Measurements from ENCODE around the gene CAMSAP1. TPM values are rescaled to one million over a fixed set of nuclear protein-coding genes. Genes with fewer than 3 reads are reported as not detected.
A peak's percentile ranks its signal among the peaks of the same experiment; 100 is the strongest.
"Not testable (repeated sequence)": the region's sequence is repeated elsewhere in the genome, so short reads cannot be mapped to it uniquely, and the experiment has no call there.

CAMSAP1 gene
- total RNA-seq, 1 experiment from 2014 or later = 52.7 TPM

DNA sequence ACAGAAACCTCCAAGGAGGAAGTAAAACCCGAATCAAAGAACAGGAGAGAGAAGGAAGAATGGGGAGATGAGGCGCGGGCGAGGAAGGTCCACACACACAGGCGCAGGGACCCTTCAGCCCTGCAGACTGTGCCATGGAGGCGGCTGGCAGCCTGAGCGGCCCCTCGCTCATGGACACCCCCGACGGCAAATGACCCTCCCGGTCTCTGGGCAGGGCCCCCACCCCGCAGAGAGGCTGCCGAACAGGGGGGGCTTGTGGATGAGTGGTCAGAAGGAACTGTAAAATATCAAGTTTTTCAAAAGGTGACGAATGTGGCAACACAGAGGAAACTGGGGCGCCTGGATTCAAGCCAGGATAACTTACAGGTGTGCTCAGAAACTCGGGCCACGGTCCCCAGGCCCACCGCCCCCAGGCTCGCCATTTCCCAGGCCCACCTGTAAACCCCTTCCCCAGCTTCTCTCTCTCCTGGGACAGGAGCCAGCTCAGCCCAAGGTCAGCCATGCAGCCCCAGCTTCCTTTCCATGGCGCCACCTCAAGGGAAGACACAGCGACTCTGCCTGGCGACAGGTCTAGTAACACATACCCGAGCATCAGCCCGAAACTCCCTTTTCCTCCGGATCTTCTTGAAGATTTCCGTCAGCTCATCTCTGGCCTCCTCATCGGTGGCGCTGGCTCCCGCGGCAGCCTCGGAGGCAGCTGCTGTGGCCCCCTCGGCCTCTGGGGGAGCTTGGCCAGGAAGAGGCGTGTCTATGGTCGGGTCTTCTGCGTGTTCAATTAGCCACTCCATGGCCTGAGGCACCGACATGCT is 37.3 kb upstream of the CAMSAP1 start:
- H3K27me3 ChIP-seq (ENCODE audit: insufficient read depth, low read length) = no peaks in the 10 kb centered on the region
- H2BK120ac ChIP-seq (ENCODE audit: low read depth, low read length, poor library complexity, severe bottlenecking) = no peak overlapping the region
- Mint-ChIP-seq H3K27me3 (ENCODE audit: low read depth) (no peaks in the 10 kb centered on the region), H3K4me1 (no peaks in the 10 kb centered on the region), H3K9me3 (no peaks in the 10 kb centered on the region), H3K4me3 (no peak overlapping the region), H3K36me3 (ENCODE audit: insufficient read depth in 1 of 3, low read depth in 3 of 3) (peaks cover 32 to 80% (median 67%) of the 10 kb centered on the region in 3 experiments), H3K27ac (peak overlapping the region in 2 of 3 experiments; percentile 47 to 74; a peak in 2 of 7 replicates)
- H2AFZ ChIP-seq (ENCODE audit: low read length) = no peak overlapping the region
- no peak overlapping the region for H2AK5ac ChIP-seq (ENCODE audit: insufficient read length, low read length)
- no peak overlapping the region for H2BK12ac ChIP-seq (ENCODE audit: insufficient read length, low read depth, low read length)
- no peak overlapping the region for H3K4me2 ChIP-seq (ENCODE audit: insufficient read depth, insufficient read length, low read length)
- H3K27ac ChIP-seq (ENCODE audit: insufficient read length, low read depth, low read length) = no peak overlapping the region
- no peak overlapping the region for H3K9ac ChIP-seq (ENCODE audit: extremely low read depth, insufficient read length, low read length)
- H3K4ac ChIP-seq (ENCODE audit: low read depth, low read length) = no peak overlapping the region
- no peaks in the 10 kb centered on the region for H3K79me1 ChIP-seq (ENCODE audit: insufficient read depth, low read depth, low read length, poor library complexity, severe bottlenecking)
- H2BK20ac ChIP-seq (ENCODE audit: low read depth, low read length, poor library complexity, severe bottlenecking) = no peak overlapping the region
- TF ChIP-seq, protein P1, sequence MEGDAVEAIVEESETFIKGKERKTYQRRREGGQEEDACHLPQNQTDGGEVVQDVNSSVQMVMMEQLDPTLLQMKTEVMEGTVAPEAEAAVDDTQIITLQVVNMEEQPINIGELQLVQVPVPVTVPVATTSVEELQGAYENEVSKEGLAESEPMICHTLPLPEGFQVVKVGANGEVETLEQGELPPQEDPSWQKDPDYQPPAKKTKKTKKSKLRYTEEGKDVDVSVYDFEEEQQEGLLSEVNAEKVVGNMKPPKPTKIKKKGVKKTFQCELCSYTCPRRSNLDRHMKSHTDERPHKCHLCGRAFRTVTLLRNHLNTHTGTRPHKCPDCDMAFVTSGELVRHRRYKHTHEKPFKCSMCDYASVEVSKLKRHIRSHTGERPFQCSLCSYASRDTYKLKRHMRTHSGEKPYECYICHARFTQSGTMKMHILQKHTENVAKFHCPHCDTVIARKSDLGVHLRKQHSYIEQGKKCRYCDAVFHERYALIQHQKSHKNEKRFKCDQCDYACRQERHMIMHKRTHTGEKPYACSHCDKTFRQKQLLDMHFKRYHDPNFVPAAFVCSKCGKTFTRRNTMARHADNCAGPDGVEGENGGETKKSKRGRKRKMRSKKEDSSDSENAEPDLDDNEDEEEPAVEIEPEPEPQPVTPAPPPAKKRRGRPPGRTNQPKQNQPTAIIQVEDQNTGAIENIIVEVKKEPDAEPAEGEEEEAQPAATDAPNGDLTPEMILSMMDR (conservative IDR thresholded peaks at IDR 0.05) = no peak
- H4K20me1 ChIP-seq (ENCODE audit: control insufficient read depth, insufficient read depth, insufficient read length) = peaks cover 3% of the 10 kb centered on the region
- no peak overlapping the region for H2BK15ac ChIP-seq (ENCODE audit: low read depth, low read length)
- 0 out of 2 replicates have a peak, but pooled peaks cover 1% of the 10 kb centered on the region for H3K79me2 ChIP-seq (ENCODE audit: insufficient read depth, low read length)
- no peak overlapping the region for H3T11ph ChIP-seq (ENCODE audit: low read length)
- no peak overlapping the region for H4K91ac ChIP-seq (ENCODE audit: insufficient read length, low read depth, low read length)
- no peaks in the 10 kb centered on the region for H3K9me3 ChIP-seq (ENCODE audit: control insufficient read depth, low read depth, low read length)
- H3K4me1 ChIP-seq (ENCODE audit: insufficient read depth, low read length) = no peaks in the 10 kb centered on the region
- H4K5ac ChIP-seq (ENCODE audit: insufficient read length, low read depth, low read length) = no peak overlapping the region
- no peak overlapping the region for H4K8ac ChIP-seq (replicated peaks; ENCODE audit: insufficient read length, low read depth, low read length)
- H3K56ac ChIP-seq (ENCODE audit: insufficient read length, low read depth, low read length) = no peak overlapping the region
- H3K23ac ChIP-seq (ENCODE audit: insufficient read length, low read depth, low read length) = no peak overlapping the region
- no peak overlapping the region for H2BK5ac ChIP-seq (ENCODE audit: insufficient read length, low read length)
- no peak overlapping the region for H3K18ac ChIP-seq (ENCODE audit: insufficient read length, low read depth, low read length)
- no peak for DNase-seq
- WGBS (ENCODE audit: extremely low coverage, insufficient read length, low lambda C conversion rate) = no CpG with 5 or more reads among the region's 36 CpGs
- no peaks in the 10 kb centered on the region for H3K23me2 ChIP-seq (ENCODE audit: insufficient read length, low read depth, low read length, poor library complexity, severe bottlenecking)
- no peak overlapping the region for H3K14ac ChIP-seq (ENCODE audit: insufficient read depth, low read length)

GRCh38 chr9:135943604-135944003 is 36.3 kb upstream of the CAMSAP1 start:
- not testable (repeated sequence) for H2BK5ac ChIP-seq (ENCODE audit: insufficient read length, low read length); H4K5ac ChIP-seq (ENCODE audit: insufficient read length, low read depth, low read length); H3K79me1 ChIP-seq (ENCODE audit: insufficient read depth, low read depth, low read length, poor library complexity, severe bottlenecking); H3T11ph ChIP-seq (ENCODE audit: low read length); H3K27ac ChIP-seq (ENCODE audit: insufficient read length, low read depth, low read length); H3K14ac ChIP-seq (ENCODE audit: insufficient read depth, low read length); H3K4me2 ChIP-seq (ENCODE audit: insufficient read depth, insufficient read length, low read length); H3K18ac ChIP-seq (ENCODE audit: insufficient read length, low read depth, low read length); DNase-seq; H2BK15ac ChIP-seq (ENCODE audit: low read depth, low read length); H2BK12ac ChIP-seq (ENCODE audit: insufficient read length, low read depth, low read length); H3K4me3 Mint-ChIP-seq; H4K20me1 ChIP-seq (ENCODE audit: control insufficient read depth, insufficient read depth, insufficient read length); H3K4me1 Mint-ChIP-seq; H2AK5ac ChIP-seq (ENCODE audit: insufficient read length, low read length); H3K79me2 ChIP-seq (ENCODE audit: insufficient read depth, low read length); H3K9me3 Mint-ChIP-seq; H2AFZ ChIP-seq (ENCODE audit: low read length); H3K9ac ChIP-seq (ENCODE audit: extremely low read depth, insufficient read length, low read length); H3K27me3 ChIP-seq (ENCODE audit: insufficient read depth, low read length); H3K56ac ChIP-seq (ENCODE audit: insufficient read length, low read depth, low read length); H3K23ac ChIP-seq (ENCODE audit: insufficient read length, low read depth, low read length); H4K8ac ChIP-seq (replicated peaks; ENCODE audit: insufficient read length, low read depth, low read length); H3K27ac Mint-ChIP-seq; H3K9me3 ChIP-seq (ENCODE audit: control insufficient read depth, low read depth, low read length); H3K23me2 ChIP-seq (ENCODE audit: insufficient read length, low read depth, low read length, poor library complexity, severe bottlenecking); H2BK20ac ChIP-seq (ENCODE audit: low read depth, low read length, poor library complexity, severe bottlenecking); H3K27me3 Mint-ChIP-seq (ENCODE audit: low read depth); H3K4ac ChIP-seq (ENCODE audit: low read depth, low read length); H2BK120ac ChIP-seq (ENCODE audit: low read depth, low read length, poor library complexity, severe bottlenecking); H4K91ac ChIP-seq (ENCODE audit: insufficient read length, low read depth, low read length); H3K4me1 ChIP-seq (ENCODE audit: insufficient read depth, low read length)
- H3K36me3 Mint-ChIP-seq (ENCODE audit: insufficient read depth in 1 of 3, low read depth in 3 of 3) = peaks cover 39 to 80% (median 68%) of the 10 kb centered on the region in 3 experiments
- no CpG with 5 or more reads among the region's 6 CpGs for WGBS (ENCODE audit: extremely low coverage, insufficient read length, low lambda C conversion rate)

Measured in H9 (cell line).